Brain microvascular endothelial cell (primary cell): Measurements from ENCODE around the gene TOP1.

Experiments
- DNase-seq: peaks from one replicate; pipeline ENCODE4 v3.0.0-alpha.2; 2020
- H3K27ac ChIP-seq: fragments of 250-450 bp; sonication (Bioruptor Pico); 2 replicates; pipeline ENCODE4 v1.5.1; 2020; ENCODE audit warnings: mild to moderate bottlenecking, moderate library complexity
- H3K27me3 ChIP-seq: fragments of 250-450 bp; sonication (Bioruptor Pico); replicated peaks from 2 replicates; pipeline ENCODE4 v1.5.1; 2020; ENCODE audit warnings: mild to moderate bottlenecking
- H3K36me3 ChIP-seq: fragments of 250-450 bp; sonication (Bioruptor Pico); replicated peaks from 2 replicates; pipeline ENCODE4 v1.5.1; 2020; ENCODE audit warnings: mild to moderate bottlenecking
- H3K4me3 ChIP-seq: 2 replicates; pipeline ENCODE4 v1.5.1; 2011; ENCODE audit warnings: low read depth, mild to moderate bottlenecking, control low read depth, low read length, moderate library complexity
- CTCF ChIP-seq: IDR thresholded peaks from 2 replicates; pipeline ENCODE4 v1.5.1; 2011; ENCODE audit warnings: low read depth, mild to moderate bottlenecking, moderate library complexity, low read length, control low read depth, inconsistent platforms; ENCODE audit errors: missing control alignments
- in situ Hi-C: cut with HindIII; loops from 2 replicates; pipeline ENCODE4 v1.10.0; 2017; ENCODE audit warnings: low sequenced_read_pairs, low pct_ligation_motif_present

The TOP1 gene

GRCh38 chr20:41028359-41029149 is at the start of gene TOP1:
Gene TOP1 (plus strand): TSS chr20:41028822. CDS start chr20:41029068, 246 bp downstream.
- peak within 1 kb of the TSS; percentile 90 for H3K4me3 ChIP-seq
- peak within 1 kb of the TSS; percentile 99 for H3K27ac ChIP-seq
- DNase-seq, result peak; percentile 100
- in situ Hi-C loops, result no loop called here
- no peak for TF ChIP-seq CTCF
- H3K27me3 ChIP-seq, result no peaks in the 10 kb centered on the region
- H3K36me3 ChIP-seq, result no peaks in the 10 kb centered on the region

- in situ Hi-C loops, result loop anchor here (25.0 kb wide), 1 partner anchor 108 kb away; no protein-coding TSS in a partner anchor
- no peak for TF ChIP-seq CTCF
- H3K27ac ChIP-seq, result no peak overlapping the region
- H3K4me3 ChIP-seq, result no peak overlapping the region
- DNase-seq, result no peak
- H3K27me3 ChIP-seq, result no peaks in the 10 kb centered on the region
- no peaks in the 10 kb centered on the region for H3K36me3 ChIP-seq
Measured at GRCh38 chr20:40979247-40979646, 49.4 kb upstream of the TOP1 start.

- Histone ChIP-seq H3K27ac (no peak overlapping the region), H3K27me3 (no peaks in the 10 kb centered on the region), H3K36me3 (no peaks in the 10 kb centered on the region), H3K4me3 (no peak overlapping the region)
- no peak for DNase-seq
- no peak for TF ChIP-seq CTCF
- in situ Hi-C loops, result loop anchor here (25.0 kb wide), 1 partner anchor 107 kb away; no protein-coding TSS in a partner anchor
Measured at GRCh38 chr20:40980106-40980827, 48.4 kb upstream of the TOP1 start.

- H3K36me3 ChIP-seq, result no peaks in the 10 kb centered on the region
- no peak for TF ChIP-seq CTCF
- H3K4me3 ChIP-seq, result no peak overlapping the region
- H3K27me3 ChIP-seq, result no peaks in the 10 kb centered on the region
- no peak overlapping the region for H3K27ac ChIP-seq
- in situ Hi-C loops, result loop anchor here (25.0 kb wide), 1 partner anchor 106 kb away; no protein-coding TSS in a partner anchor
- no peak for DNase-seq
Measured at GRCh38 chr20:40980828-40981310, 47.8 kb upstream of the TOP1 start.

GRCh38 chr20:40982415-40983145 is 46.0 kb upstream of the TOP1 start:
- H3K27me3 ChIP-seq, result no peaks in the 10 kb centered on the region
- in situ Hi-C loops, result loop anchor here (25.0 kb wide), 1 partner anchor 105 kb away; no protein-coding TSS in a partner anchor
- DNase-seq, result no peak
- no peak for TF ChIP-seq CTCF
- no peak overlapping the region for H3K27ac ChIP-seq
- H3K4me3 ChIP-seq, result no peak overlapping the region
- H3K36me3 ChIP-seq, result no peaks in the 10 kb centered on the region
